ENCODE data around the gene VANGL1. TPM values are rescaled to one million over a fixed set of nuclear protein-coding genes. Genes with fewer than 3 reads are reported as not detected.

Gene VANGL1
- total RNA-seq, 1 donor from 2014 or later, result 22.9 TPM

DNA sequence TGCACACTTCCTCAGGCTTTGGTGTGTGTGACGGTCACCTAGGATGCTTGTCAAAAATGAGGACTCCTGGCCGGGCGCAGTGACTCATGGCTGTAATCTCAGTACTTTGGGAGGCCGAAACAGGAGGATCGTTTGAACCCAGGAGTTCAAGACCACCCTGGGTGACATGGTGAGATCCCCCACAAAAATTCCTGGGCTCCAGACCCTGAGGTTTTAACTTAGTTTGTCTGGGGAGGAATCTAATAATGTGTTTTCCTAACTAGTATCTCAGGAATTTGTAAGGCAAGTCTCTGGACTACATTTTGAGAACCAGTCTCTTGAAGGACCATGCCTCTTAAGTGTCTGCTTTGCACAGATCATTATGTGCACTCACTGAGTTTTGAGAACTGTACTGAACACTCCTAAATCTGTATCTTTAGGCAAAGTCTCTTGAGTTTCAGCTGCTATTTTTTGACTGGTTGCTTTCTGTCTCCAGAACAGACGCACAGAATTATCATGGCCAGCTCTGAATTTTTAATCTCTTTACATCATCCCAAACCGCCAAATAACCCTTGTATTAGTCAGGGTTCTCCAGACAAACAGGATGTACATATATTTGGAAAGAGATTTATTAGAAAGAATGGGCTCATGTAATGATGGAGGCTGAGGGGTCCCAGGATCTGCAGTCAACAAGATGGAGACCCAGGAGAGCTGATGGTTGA lies 45.5 kb upstream of the VANGL1 start:
- Mint-ChIP-seq H3K36me3 (ENCODE audit: insufficient read depth) (peaks cover 3% of the 10 kb centered on the region), H3K4me3 (ENCODE audit: low read depth) (no peak overlapping the region), H3K4me1 (ENCODE audit: low read depth) (peaks cover 9% of the 10 kb centered on the region), H3K27me3 (no peaks in the 10 kb centered on the region), H3K9me3 (ENCODE audit: low read depth) (peaks cover 12% of the 10 kb centered on the region), H3K27ac (no peak overlapping the region)
- no peak for DNase-seq (ENCODE audit: low spot score, unreplicated experiment)
- TF ChIP-seq, protein P1, sequence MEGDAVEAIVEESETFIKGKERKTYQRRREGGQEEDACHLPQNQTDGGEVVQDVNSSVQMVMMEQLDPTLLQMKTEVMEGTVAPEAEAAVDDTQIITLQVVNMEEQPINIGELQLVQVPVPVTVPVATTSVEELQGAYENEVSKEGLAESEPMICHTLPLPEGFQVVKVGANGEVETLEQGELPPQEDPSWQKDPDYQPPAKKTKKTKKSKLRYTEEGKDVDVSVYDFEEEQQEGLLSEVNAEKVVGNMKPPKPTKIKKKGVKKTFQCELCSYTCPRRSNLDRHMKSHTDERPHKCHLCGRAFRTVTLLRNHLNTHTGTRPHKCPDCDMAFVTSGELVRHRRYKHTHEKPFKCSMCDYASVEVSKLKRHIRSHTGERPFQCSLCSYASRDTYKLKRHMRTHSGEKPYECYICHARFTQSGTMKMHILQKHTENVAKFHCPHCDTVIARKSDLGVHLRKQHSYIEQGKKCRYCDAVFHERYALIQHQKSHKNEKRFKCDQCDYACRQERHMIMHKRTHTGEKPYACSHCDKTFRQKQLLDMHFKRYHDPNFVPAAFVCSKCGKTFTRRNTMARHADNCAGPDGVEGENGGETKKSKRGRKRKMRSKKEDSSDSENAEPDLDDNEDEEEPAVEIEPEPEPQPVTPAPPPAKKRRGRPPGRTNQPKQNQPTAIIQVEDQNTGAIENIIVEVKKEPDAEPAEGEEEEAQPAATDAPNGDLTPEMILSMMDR (IDR thresholded peaks at IDR 0.05; ENCODE audit: unreplicated experiment), result no peak

DNA sequence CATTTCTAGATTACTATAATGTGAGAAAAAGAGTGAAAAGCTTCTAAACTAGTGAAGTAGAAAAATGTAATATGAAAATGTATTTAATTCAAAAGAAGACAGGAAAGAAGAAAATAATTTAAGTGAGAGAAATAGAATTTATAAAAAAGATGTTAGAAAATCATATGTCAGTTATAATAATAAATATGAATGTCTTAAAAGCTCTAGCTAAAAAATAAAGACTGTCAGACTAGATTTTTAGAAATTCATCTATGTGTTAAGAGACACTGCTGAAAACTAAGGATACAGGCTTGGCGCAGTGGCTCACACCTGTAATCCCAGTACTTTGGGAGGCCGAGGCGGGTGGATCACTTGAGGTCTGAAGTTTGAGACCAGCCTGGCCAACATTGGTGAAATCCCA lies 37.3 kb upstream of the VANGL1 start:
- H3K27me3 Mint-ChIP-seq, result no peaks in the 10 kb centered on the region

DNA sequence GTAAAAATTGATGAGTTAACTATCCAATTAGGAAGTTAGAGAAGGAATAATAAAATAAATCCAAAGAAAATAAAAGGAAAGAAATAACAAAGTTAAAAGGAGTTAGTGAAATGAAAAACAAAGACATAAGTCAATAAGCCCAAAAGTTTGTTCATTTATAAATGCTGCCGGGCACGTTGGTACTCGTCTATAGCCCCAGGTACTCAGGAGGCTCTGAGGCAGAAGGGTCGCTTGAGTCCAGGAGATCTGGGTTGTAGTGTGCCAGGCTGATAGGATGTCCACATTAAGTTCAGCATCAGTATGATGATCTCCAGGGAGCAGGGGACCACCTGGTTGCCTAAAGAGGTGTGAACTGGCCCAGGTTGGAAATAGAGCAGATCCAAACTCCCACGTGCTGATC lies 35.5 kb upstream of the VANGL1 start:
- DNase-seq (ENCODE audit: low spot score, unreplicated experiment), result no peak
- Mint-ChIP-seq H3K4me3 (ENCODE audit: low read depth) (no peak overlapping the region), H3K27ac (no peak overlapping the region), H3K27me3 (no peaks in the 10 kb centered on the region), H3K36me3 (ENCODE audit: insufficient read depth) (no peaks in the 10 kb centered on the region), H3K4me1 (ENCODE audit: low read depth) (peaks cover 2% of the 10 kb centered on the region), H3K9me3 (ENCODE audit: low read depth) (no peaks in the 10 kb centered on the region)
- TF ChIP-seq, protein P1 (IDR thresholded peaks at IDR 0.05; ENCODE audit: unreplicated experiment), result no peak

More for the DNA sequence above, 37.3 kb upstream of the VANGL1 start:
- no peak for DNase-seq (ENCODE audit: low spot score, unreplicated experiment)
- TF ChIP-seq, protein P1 (IDR thresholded peaks at IDR 0.05; ENCODE audit: unreplicated experiment), result no peak
- Mint-ChIP-seq H3K36me3 (ENCODE audit: insufficient read depth) (no peaks in the 10 kb centered on the region), H3K4me3 (ENCODE audit: low read depth) (no peak overlapping the region), H3K27ac (no peak overlapping the region), H3K9me3 (ENCODE audit: low read depth) (no peaks in the 10 kb centered on the region), H3K4me1 (ENCODE audit: low read depth) (peaks cover 2% of the 10 kb centered on the region)

DNA sequence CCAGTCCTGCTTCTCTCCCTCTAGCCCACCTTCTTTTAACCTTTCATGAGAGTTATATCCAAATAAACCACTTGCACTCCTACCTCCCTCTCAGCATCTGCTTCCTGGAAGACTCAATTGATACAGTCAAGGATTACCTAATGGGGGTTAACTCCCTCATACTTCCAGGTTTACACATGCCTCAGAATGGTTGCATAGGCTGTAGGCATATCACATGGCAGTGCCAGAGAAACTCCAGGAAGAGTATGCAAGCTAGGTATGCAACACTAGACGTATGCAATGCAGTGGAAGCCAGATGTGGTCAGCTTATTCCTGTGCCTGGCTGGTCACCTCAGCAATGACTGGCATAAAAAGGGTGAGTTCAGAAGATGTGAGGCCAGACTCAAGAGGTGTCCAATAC lies 32.7 kb upstream of the VANGL1 start:
- H3K4me1 Mint-ChIP-seq (ENCODE audit: low read depth), result peaks cover 2% of the 10 kb centered on the region
- no peak overlapping the region for H3K4me3 Mint-ChIP-seq (ENCODE audit: low read depth)
- no peaks in the 10 kb centered on the region for H3K9me3 Mint-ChIP-seq (ENCODE audit: low read depth)
- TF ChIP-seq, protein P1 (IDR thresholded peaks at IDR 0.05; ENCODE audit: unreplicated experiment), result no peak
- no peaks in the 10 kb centered on the region for H3K36me3 Mint-ChIP-seq (ENCODE audit: insufficient read depth)
- no peak overlapping the region for H3K27ac Mint-ChIP-seq
- no peak for DNase-seq (ENCODE audit: low spot score, unreplicated experiment)
- H3K27me3 Mint-ChIP-seq, result peaks cover 3% of the 10 kb centered on the region

DNA sequence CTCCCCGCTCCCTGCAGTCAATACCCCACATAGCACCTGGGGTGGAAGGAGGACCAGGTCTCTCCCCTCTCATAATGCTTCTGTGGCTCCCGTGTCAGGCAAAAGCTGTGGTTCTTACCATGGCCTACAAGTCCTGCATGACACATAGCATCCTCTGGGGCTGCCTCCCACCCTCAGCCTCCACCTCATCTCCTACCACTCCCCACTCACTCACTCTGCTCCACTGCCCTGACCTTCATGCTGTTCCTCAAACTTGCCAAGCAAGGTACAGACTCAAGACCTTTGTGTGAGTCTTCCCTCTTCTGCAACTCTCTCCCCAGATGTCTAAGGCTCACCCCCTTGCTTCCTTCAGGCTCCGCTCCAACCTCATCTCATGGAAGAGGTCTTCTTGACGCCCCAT lies 28.0 kb upstream of the VANGL1 start:
- TF ChIP-seq, protein P1 (IDR thresholded peaks at IDR 0.05; ENCODE audit: unreplicated experiment), result no peak

More for the DNA sequence above, 28.0 kb upstream of the VANGL1 start:
- H3K36me3 Mint-ChIP-seq (ENCODE audit: insufficient read depth), result no peaks in the 10 kb centered on the region
- no peak overlapping the region for H3K27ac Mint-ChIP-seq
- H3K9me3 Mint-ChIP-seq (ENCODE audit: low read depth), result peaks cover 3% of the 10 kb centered on the region
- no peaks in the 10 kb centered on the region for H3K4me1 Mint-ChIP-seq (ENCODE audit: low read depth)
- no peak for DNase-seq (ENCODE audit: low spot score, unreplicated experiment)
- H3K4me3 Mint-ChIP-seq (ENCODE audit: low read depth), result no peak overlapping the region
- H3K27me3 Mint-ChIP-seq, result peaks cover 3% of the 10 kb centered on the region

All from progenitor cell of endocrine pancreas (in vitro differentiated cells).